Measurements from ENCODE around the gene DOC2B.

The DOC2B gene

DNA sequence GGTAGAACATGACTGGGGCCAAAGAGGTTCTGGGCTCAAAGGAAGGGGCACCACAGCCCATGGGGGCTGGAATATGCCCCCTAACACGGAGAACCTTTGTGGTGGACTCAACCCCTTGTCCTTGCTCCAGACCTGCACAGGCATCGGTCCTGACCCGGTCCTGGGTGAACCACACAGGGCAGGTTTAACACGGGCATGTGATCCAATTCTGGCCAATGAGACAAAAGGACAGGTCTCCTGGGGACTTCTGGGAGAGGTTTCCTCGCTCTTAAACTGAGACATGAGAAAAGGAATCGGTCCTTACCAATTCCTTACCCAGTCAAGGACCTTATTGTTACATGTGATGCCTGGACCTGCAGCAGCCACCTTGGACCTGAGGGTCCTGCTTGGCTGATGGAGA, 3.7 kb downstream of the DOC2B start:
- no peak overlapping the region for H3K18ac ChIP-seq (ENCODE audit: low read length)
- no peak overlapping the region for H3K27ac ChIP-seq (ENCODE audit: low read depth, low read length)
- H3K56ac ChIP-seq (ENCODE audit: low read length), result no peak overlapping the region
- H3K4me1 ChIP-seq (ENCODE audit: control insufficient read depth, low read depth, low read length), result no peaks in the 10 kb centered on the region
- no peak overlapping the region for H3K4ac ChIP-seq (ENCODE audit: low read depth, low read length)
- DNase-seq, result no peak
- no peak overlapping the region for H4K5ac ChIP-seq (ENCODE audit: low read length)
- H3K23ac ChIP-seq (ENCODE audit: low read length), result no peak overlapping the region
- no peak overlapping the region for H2BK5ac ChIP-seq (ENCODE audit: low read length)
- no peak overlapping the region for H2AK5ac ChIP-seq (ENCODE audit: low read length)
- no peak overlapping the region for H3K9ac ChIP-seq (ENCODE audit: low read length)
- H3K4me2 ChIP-seq (ENCODE audit: low read length), result no peak overlapping the region
- H4K8ac ChIP-seq (ENCODE audit: low read depth, low read length), result no peak overlapping the region
- H3K4me3 ChIP-seq (ENCODE audit: low read length), result no peak overlapping the region
- whole genome bisulfite sequencing (ENCODE audit: extremely low coverage, insufficient coverage, low lambda C conversion rate), result no CpG with 5 or more reads among the region's 6 CpGs
- H2BK15ac ChIP-seq (replicated peaks; ENCODE audit: low read depth), result no peak overlapping the region
- no peak overlapping the region for H2BK120ac ChIP-seq (ENCODE audit: low read depth, low read length)
- H3K27me3 ChIP-seq (ENCODE audit: insufficient read depth, low read length, poor library complexity), result peaks cover 2% of the 10 kb centered on the region
- H3K79me2 ChIP-seq (ENCODE audit: control insufficient read depth, insufficient read depth, low read length), result no peaks in the 10 kb centered on the region
- H3K79me1 ChIP-seq (ENCODE audit: low read length), result no peaks in the 10 kb centered on the region
- no peaks in the 10 kb centered on the region for H3K36me3 ChIP-seq (ENCODE audit: control insufficient read depth, insufficient read depth, low read length)

DNA sequence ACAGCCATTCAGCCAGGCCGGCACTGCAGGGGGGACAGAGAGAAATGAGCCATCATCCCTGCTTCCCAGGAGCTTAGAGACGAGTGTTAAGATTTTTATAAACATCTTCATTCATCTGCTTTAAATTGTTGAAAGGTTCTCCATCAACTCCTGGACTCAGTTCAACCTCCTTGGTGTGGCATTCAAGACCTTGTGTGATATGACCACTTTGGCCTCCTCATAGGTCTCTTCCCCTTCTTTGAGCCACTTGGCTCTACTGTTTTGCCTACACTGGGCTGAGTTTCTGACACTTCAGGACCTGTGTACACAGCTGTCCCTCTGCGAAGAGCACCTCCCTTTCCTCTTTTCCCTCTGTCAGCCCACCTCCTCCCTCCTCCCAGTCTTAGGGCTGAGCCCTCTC, 4.3 kb downstream of the DOC2B start:
- Histone ChIP-seq H3K79me2 (ENCODE audit: control insufficient read depth, insufficient read depth, low read length) (no peaks in the 10 kb centered on the region), H4K5ac (ENCODE audit: low read length) (no peak overlapping the region), H2BK5ac (ENCODE audit: low read length) (no peak overlapping the region), H3K18ac (ENCODE audit: low read length) (no peak overlapping the region), H3K27ac (ENCODE audit: low read depth, low read length) (no peak overlapping the region), H2BK120ac (ENCODE audit: low read depth, low read length) (no peak overlapping the region), H2AK5ac (ENCODE audit: low read length) (no peak overlapping the region), H3K4me2 (ENCODE audit: low read length) (no peak overlapping the region), H3K4me1 (ENCODE audit: control insufficient read depth, low read depth, low read length) (no peaks in the 10 kb centered on the region), H3K9ac (ENCODE audit: low read length) (no peak overlapping the region), H3K27me3 (ENCODE audit: insufficient read depth, low read length, poor library complexity) (peaks cover 2% of the 10 kb centered on the region), H3K23ac (ENCODE audit: low read length) (no peak overlapping the region), H3K4me3 (ENCODE audit: low read length) (no peak overlapping the region), H4K8ac (ENCODE audit: low read depth, low read length) (no peak overlapping the region), H3K79me1 (ENCODE audit: low read length) (no peaks in the 10 kb centered on the region), H3K36me3 (ENCODE audit: control insufficient read depth, insufficient read depth, low read length) (no peaks in the 10 kb centered on the region), H2BK15ac (replicated peaks; ENCODE audit: low read depth) (no peak overlapping the region), H3K4ac (ENCODE audit: low read depth, low read length) (no peak overlapping the region), H3K56ac (ENCODE audit: low read length) (no peak overlapping the region)
- no CpG with 5 or more reads among the region's 3 CpGs for WGBS (ENCODE audit: extremely low coverage, insufficient coverage, low lambda C conversion rate)
- no peak for DNase-seq

DNA sequence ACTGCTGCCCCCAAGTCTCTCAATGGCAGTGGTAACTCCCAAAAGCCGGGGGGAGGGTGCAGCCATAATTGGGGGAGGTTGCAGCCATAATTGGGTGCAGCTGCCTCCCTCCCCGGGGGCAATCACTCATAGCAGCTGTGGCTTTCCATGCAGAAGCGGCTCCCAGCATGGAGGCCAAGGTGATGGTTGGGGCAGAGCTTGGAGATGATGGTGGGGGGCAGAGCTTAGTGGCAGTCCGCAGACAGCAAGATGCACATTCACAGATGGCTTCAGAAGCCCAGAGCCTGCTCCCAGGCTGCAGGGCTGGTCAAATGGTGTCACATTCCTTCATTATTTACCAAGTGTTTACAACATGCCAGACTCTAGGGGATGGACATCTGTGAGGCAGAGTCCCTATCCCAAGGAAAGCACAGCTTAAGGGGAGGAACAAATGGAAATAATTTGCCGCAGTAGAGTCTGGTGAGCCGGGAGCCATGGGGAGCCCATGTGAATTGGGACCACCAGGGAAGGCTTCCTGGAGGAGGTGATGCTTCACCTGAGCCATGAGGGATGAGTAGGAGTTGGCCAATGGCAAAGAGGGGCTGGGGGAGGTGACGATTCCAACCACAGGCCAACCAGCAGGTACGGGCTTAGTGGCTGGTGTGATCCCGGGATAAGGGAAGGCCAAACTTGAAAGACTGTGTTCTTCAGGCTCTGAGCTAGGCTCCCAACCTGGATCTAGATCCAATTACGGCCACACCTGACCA, 8.1 kb downstream of the DOC2B start:
- H3K27me3 ChIP-seq (ENCODE audit: insufficient read depth, low read length, poor library complexity), result no peaks in the 10 kb centered on the region
- no peak overlapping the region for H3K4ac ChIP-seq (ENCODE audit: low read depth, low read length)
- no peak overlapping the region for H2BK5ac ChIP-seq (ENCODE audit: low read length)
- no peak overlapping the region for H2BK120ac ChIP-seq (ENCODE audit: low read depth, low read length)
- H3K4me3 ChIP-seq (ENCODE audit: low read length), result no peak overlapping the region
- H4K5ac ChIP-seq (ENCODE audit: low read length), result no peak overlapping the region
- no peak overlapping the region for H3K23ac ChIP-seq (ENCODE audit: low read length)
- H3K4me2 ChIP-seq (ENCODE audit: low read length), result no peak overlapping the region
- peak; percentile 72 for DNase-seq
- H3K18ac ChIP-seq (ENCODE audit: low read length), result no peak overlapping the region
- H3K4me1 ChIP-seq (ENCODE audit: control insufficient read depth, low read depth, low read length), result no peaks in the 10 kb centered on the region
- no peak overlapping the region for H3K9ac ChIP-seq (ENCODE audit: low read length)
- no peak overlapping the region for H2BK15ac ChIP-seq (replicated peaks; ENCODE audit: low read depth)
- no peak overlapping the region for H2AK5ac ChIP-seq (ENCODE audit: low read length)
- no peak overlapping the region for H3K56ac ChIP-seq (ENCODE audit: low read length)
- H3K79me1 ChIP-seq (ENCODE audit: low read length), result no peaks in the 10 kb centered on the region
- H4K8ac ChIP-seq (ENCODE audit: low read depth, low read length), result no peak overlapping the region
- WGBS (ENCODE audit: extremely low coverage, insufficient coverage, low lambda C conversion rate), result no CpG with 5 or more reads among the region's 10 CpGs
- no peaks in the 10 kb centered on the region for H3K36me3 ChIP-seq (ENCODE audit: control insufficient read depth, insufficient read depth, low read length)
- no peak overlapping the region for H3K27ac ChIP-seq (ENCODE audit: low read depth, low read length)
- no peaks in the 10 kb centered on the region for H3K79me2 ChIP-seq (ENCODE audit: control insufficient read depth, insufficient read depth, low read length)

DNA sequence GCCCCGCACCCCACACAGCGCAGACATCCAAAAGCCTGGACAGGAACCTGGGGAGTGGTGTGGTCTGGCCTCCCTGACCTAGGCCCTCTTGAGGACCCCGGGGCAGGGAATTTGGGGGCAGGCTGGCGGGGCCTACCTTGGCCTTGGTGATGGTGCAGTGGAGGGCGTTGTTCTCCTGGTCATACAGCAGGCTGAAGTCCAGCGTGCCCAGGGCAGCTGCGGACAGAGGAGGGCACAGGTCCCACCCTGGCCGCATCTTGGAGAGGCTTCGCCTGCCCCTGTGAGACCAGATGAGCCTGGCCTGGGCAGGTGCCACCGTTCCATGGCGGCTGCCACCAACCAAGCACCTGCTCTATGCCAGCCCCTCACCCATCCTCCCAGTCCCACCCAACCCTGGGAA, 9.0 kb downstream of the DOC2B start:
- no peak overlapping the region for H2BK120ac ChIP-seq (ENCODE audit: low read depth, low read length)
- WGBS (ENCODE audit: extremely low coverage, insufficient coverage, low lambda C conversion rate), result no CpG with 5 or more reads among the region's 11 CpGs
- H3K4me1 ChIP-seq (ENCODE audit: control insufficient read depth, low read depth, low read length), result no peaks in the 10 kb centered on the region
- H3K56ac ChIP-seq (ENCODE audit: low read length), result no peak overlapping the region
- no peak overlapping the region for H3K9ac ChIP-seq (ENCODE audit: low read length)
- no peak overlapping the region for H4K8ac ChIP-seq (ENCODE audit: low read depth, low read length)
- no peak overlapping the region for H3K23ac ChIP-seq (ENCODE audit: low read length)
- no peaks in the 10 kb centered on the region for H3K79me1 ChIP-seq (ENCODE audit: low read length)
- no peak overlapping the region for H3K4me3 ChIP-seq (ENCODE audit: low read length)
- H3K4ac ChIP-seq (ENCODE audit: low read depth, low read length), result no peak overlapping the region
- no peak for DNase-seq
- no peak overlapping the region for H4K5ac ChIP-seq (ENCODE audit: low read length)
- H2BK5ac ChIP-seq (ENCODE audit: low read length), result no peak overlapping the region
- no peak overlapping the region for H3K4me2 ChIP-seq (ENCODE audit: low read length)
- no peaks in the 10 kb centered on the region for H3K79me2 ChIP-seq (ENCODE audit: control insufficient read depth, insufficient read depth, low read length)
- H3K27me3 ChIP-seq (ENCODE audit: insufficient read depth, low read length, poor library complexity), result no peaks in the 10 kb centered on the region
- H3K36me3 ChIP-seq (ENCODE audit: control insufficient read depth, insufficient read depth, low read length), result no peaks in the 10 kb centered on the region
- no peak overlapping the region for H2AK5ac ChIP-seq (ENCODE audit: low read length)
- H3K27ac ChIP-seq (ENCODE audit: low read depth, low read length), result no peak overlapping the region
- H2BK15ac ChIP-seq (replicated peaks; ENCODE audit: low read depth), result no peak overlapping the region
- no peak overlapping the region for H3K18ac ChIP-seq (ENCODE audit: low read length)

DNA sequence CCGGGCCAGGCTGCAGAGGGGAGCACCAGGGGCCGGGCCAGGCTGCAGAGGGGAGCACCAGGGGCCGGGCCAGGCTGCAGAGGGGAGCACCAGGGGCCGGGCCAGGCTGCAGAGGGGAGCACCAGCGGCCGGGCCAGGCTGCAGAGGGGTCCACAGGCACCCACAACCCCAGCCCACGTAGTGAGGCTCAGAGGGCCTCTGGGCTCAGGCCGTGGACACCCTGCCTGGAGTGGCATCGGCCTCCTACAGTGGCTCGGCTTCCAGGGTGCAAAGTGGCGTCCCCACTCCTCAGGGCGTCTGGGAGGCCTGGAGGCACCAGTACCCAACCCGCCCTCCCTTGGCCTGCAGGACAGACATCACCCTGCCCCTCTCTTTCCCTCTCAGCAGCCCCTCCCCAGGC, 9.6 kb downstream of the DOC2B start:
- Histone ChIP-seq H3K4ac (ENCODE audit: low read depth, low read length) (no peak overlapping the region), H3K79me2 (ENCODE audit: control insufficient read depth, insufficient read depth, low read length) (no peaks in the 10 kb centered on the region), H2BK15ac (replicated peaks; ENCODE audit: low read depth) (no peak overlapping the region), H2AK5ac (ENCODE audit: low read length) (no peak overlapping the region), H2BK5ac (ENCODE audit: low read length) (no peak overlapping the region), H4K5ac (ENCODE audit: low read length) (no peak overlapping the region), H3K23ac (ENCODE audit: low read length) (no peak overlapping the region), H3K4me3 (ENCODE audit: low read length) (no peak overlapping the region), H2BK120ac (ENCODE audit: low read depth, low read length) (no peak overlapping the region), H3K36me3 (ENCODE audit: control insufficient read depth, insufficient read depth, low read length) (no peaks in the 10 kb centered on the region), H3K79me1 (ENCODE audit: low read length) (no peaks in the 10 kb centered on the region), H3K27me3 (ENCODE audit: insufficient read depth, low read length, poor library complexity) (no peaks in the 10 kb centered on the region), H3K4me2 (ENCODE audit: low read length) (no peak overlapping the region), H4K8ac (ENCODE audit: low read depth, low read length) (no peak overlapping the region), H3K18ac (ENCODE audit: low read length) (no peak overlapping the region), H3K9ac (ENCODE audit: low read length) (no peak overlapping the region), H3K56ac (ENCODE audit: low read length) (no peak overlapping the region), H3K27ac (ENCODE audit: low read depth, low read length) (no peak overlapping the region), H3K4me1 (ENCODE audit: control insufficient read depth, low read depth, low read length) (no peaks in the 10 kb centered on the region)
- no peak for DNase-seq
- no CpG with 5 or more reads among the region's 13 CpGs for WGBS (ENCODE audit: extremely low coverage, insufficient coverage, low lambda C conversion rate)

DNA sequence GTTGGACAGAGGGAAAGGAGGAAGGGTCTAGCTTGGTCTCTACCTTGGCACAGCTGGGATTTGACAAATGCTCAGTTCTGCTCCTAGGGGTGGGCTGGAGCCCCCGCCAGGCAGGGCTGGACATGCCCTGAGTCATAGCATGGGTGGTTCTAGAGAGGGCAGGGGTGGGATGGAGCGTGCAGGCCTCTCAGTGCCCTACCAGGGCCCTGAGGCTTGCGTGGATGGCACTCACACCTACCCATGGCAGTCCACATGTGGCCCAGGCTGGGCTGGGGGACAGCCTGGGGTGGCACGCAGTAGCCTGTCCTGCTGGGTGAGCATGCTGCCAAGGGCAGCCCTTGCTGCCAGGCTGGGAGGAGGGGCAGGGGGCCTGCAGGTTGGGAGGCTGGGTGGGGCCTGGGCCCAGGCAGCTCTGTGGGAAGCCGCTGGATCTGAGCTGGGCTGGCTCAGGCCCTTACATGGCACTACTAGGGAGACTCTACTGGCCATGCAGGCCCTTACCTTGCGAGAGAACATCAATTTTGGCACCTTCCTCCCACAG, 11.2 kb downstream of the DOC2B start:
- H2BK15ac ChIP-seq (replicated peaks; ENCODE audit: low read depth), result no peak overlapping the region
- WGBS (ENCODE audit: extremely low coverage, insufficient coverage, low lambda C conversion rate), result no CpG with 5 or more reads among the region's 6 CpGs
- no peak overlapping the region for H2BK120ac ChIP-seq (ENCODE audit: low read depth, low read length)
- no peak overlapping the region for H3K23ac ChIP-seq (ENCODE audit: low read length)
- no peaks in the 10 kb centered on the region for H3K27me3 ChIP-seq (ENCODE audit: insufficient read depth, low read length, poor library complexity)
- no peak overlapping the region for H3K27ac ChIP-seq (ENCODE audit: low read depth, low read length)
- no peaks in the 10 kb centered on the region for H3K79me1 ChIP-seq (ENCODE audit: low read length)
- H4K5ac ChIP-seq (ENCODE audit: low read length), result no peak overlapping the region
- no peaks in the 10 kb centered on the region for H3K36me3 ChIP-seq (ENCODE audit: control insufficient read depth, insufficient read depth, low read length)
- no peak overlapping the region for H4K8ac ChIP-seq (ENCODE audit: low read depth, low read length)
- no peak overlapping the region for H3K4me3 ChIP-seq (ENCODE audit: low read length)
- H2BK5ac ChIP-seq (ENCODE audit: low read length), result no peak overlapping the region
- no peak overlapping the region for H3K4ac ChIP-seq (ENCODE audit: low read depth, low read length)
- H3K4me1 ChIP-seq (ENCODE audit: control insufficient read depth, low read depth, low read length), result no peaks in the 10 kb centered on the region
- H3K18ac ChIP-seq (ENCODE audit: low read length), result no peak overlapping the region
- no peak overlapping the region for H3K56ac ChIP-seq (ENCODE audit: low read length)
- no peaks in the 10 kb centered on the region for H3K79me2 ChIP-seq (ENCODE audit: control insufficient read depth, insufficient read depth, low read length)
- H3K9ac ChIP-seq (ENCODE audit: low read length), result no peak overlapping the region
- no peak overlapping the region for H2AK5ac ChIP-seq (ENCODE audit: low read length)
- no peak overlapping the region for H3K4me2 ChIP-seq (ENCODE audit: low read length)
- no peak for DNase-seq

All from mesendoderm (in vitro differentiated cells).